HepG2 (cell line): ENCODE results near the gene IMPG2. TPM values are rescaled to one million over a fixed set of nuclear protein-coding genes. Genes with fewer than 3 reads are reported as not detected.

Source experiments
- ATAC-seq: fragments of 200-7000 bp; cut with Tn5 transposase; 3 replicates; pipeline ENCODE4 v1.9.1; 2020; ENCODE audit warnings: mild to moderate bottlenecking, moderate library complexity
- BruUV-seq: library from RNA; stranded (reverse); fragments of 400-500 nt; replicated peaks from 2 replicates; lab custom pipeline; 2021; lab: Mats Ljungman, UMichigan
- CTCF ChIA-PET: fragments of 300-600 bp; formaldehyde crosslinking; extraction: SDS; loops from one replicate; lab custom pipeline; 2021; ENCODE audit warnings: low total read pairs, inconsistent platforms, low intra/inter-chr PET ratio; lab: Yijun Ruan, JAX
- POLR2A ChIA-PET: fragments of 350-600 bp; sonication (Branson Sonifier 250); formaldehyde crosslinking; loops from one replicate; lab custom pipeline; 2020; ENCODE audit warnings: antibody characterized with exemption, inconsistent platforms; lab: Yijun Ruan, JAX
- DNase-seq: peaks from one replicate; pipeline ENCODE4 v3.0.0-alpha.2; 2015; ENCODE audit warnings: low spot score
- FAIRE-seq: peaks from 3 replicates; lab custom pipeline; 2011; peaks lifted over from hg19 to GRCh38; lab: Jason Lieb, UNC
- H2AFZ ChIP-seq: one replicate; pipeline ENCODE4 v1.6.1; 2011; ENCODE audit warnings: low read length, inconsistent platforms
- H3K27ac ChIP-seq: fragments of 300-600 bp; 3 replicates; pipeline ENCODE4 v1.8.0; 2011; ENCODE audit warnings: mixed run types, mild to moderate bottlenecking, mixed read lengths, low read length, inconsistent platforms; ENCODE audit not compliant: insufficient read depth; ENCODE audit errors: extremely low read length
- H3K27me3 ChIP-seq, 2 experiments: fragments of 200-600 bp in 1 of 2; 2 replicates in 1 of 2; 3 replicates in 1 of 2; pipeline versions ENCODE4 v1.6.0 to v1.8.0; 2011; ENCODE audit warnings: low read length in 2 of 2, mild to moderate bottlenecking in 2 of 2, moderate library complexity in 2 of 2, inconsistent platforms in 1 of 2; ENCODE audit not compliant: insufficient read depth in 2 of 2, control insufficient read depth in 1 of 2
- H3K36me3 ChIP-seq, 2 experiments: fragments of 200-600 bp in 1 of 2; replicated peaks in 1 of 2; 2 replicates in 1 of 2; 3 replicates in 1 of 2; pipeline versions ENCODE4 v1.5.1 to v1.8.0; 2011; ENCODE audit warnings: low read length in 2 of 2, inconsistent platforms in 1 of 2; ENCODE audit not compliant: insufficient read depth in 2 of 2, control insufficient read depth in 1 of 2
- H3K4me1 ChIP-seq: 2 replicates; pipeline ENCODE4 v1.5.1; 2012; ENCODE audit warnings: low read length, inconsistent platforms; ENCODE audit not compliant: insufficient read depth
- H3K4me2 ChIP-seq: 2 replicates; pipeline ENCODE4 v1.6.0; 2011; ENCODE audit warnings: low read depth, low read length, inconsistent platforms
- H3K4me3 ChIP-seq, 3 experiments: fragments of 200-600 bp in 1 of 3; sonication (generic), shearing (Covaris generic) in 1 of 3; replicated peaks in 1 of 3; 2 replicates each; pipeline ENCODE4 v1.5.1; 2011 to 2016; ENCODE audit warnings: low read length in 3 of 3, inconsistent platforms in 2 of 3, low read depth in 2 of 3, mild to moderate bottlenecking in 2 of 3, control low read depth in 1 of 3, mixed read lengths in 1 of 3; ENCODE audit not compliant: insufficient read depth in 1 of 3
- H3K79me2 ChIP-seq: one replicate; pipeline ENCODE4 v1.6.1; 2011; ENCODE audit warnings: low read length, inconsistent platforms; ENCODE audit not compliant: insufficient read depth
- H3K9ac ChIP-seq: 2 replicates; pipeline ENCODE4 v1.6.0; 2011; ENCODE audit warnings: mild to moderate bottlenecking, low read depth, low read length, inconsistent platforms; ENCODE audit not compliant: insufficient read depth
- H3K9me3 ChIP-seq: 2 replicates; pipeline ENCODE4 v1.5.1; 2012; ENCODE audit warnings: mild to moderate bottlenecking, low read length
- H4K20me1 ChIP-seq: 2 replicates; pipeline ENCODE4 v1.6.0; 2011; ENCODE audit warnings: inconsistent platforms, mild to moderate bottlenecking, low read length, moderate library complexity; ENCODE audit not compliant: insufficient read depth
- DNMT1 ChIP-seq: sonication (generic); formaldehyde crosslinking; IDR thresholded peaks from 2 replicates; pipeline ENCODE4 v1.5.1; 2020; ENCODE audit warnings: mild to moderate bottlenecking, missing genetic modification reagents
- EED ChIP-seq: sonication (generic); formaldehyde crosslinking; IDR thresholded peaks from 2 replicates; pipeline ENCODE4 v1.5.0; 2020; ENCODE audit warnings: mild to moderate bottlenecking, missing genetic modification reagents
- FLYWCH1 ChIP-seq: sonication (generic); formaldehyde crosslinking; IDR thresholded peaks from 2 replicates; pipeline ENCODE4 v1.8.1; 2023; ENCODE audit warnings: mild to moderate bottlenecking, missing genetic modification reagents
- KDM2A ChIP-seq: sonication (generic); formaldehyde crosslinking; IDR thresholded peaks from 2 replicates; pipeline ENCODE4 v1.4.0; 2020; ENCODE audit warnings: low read depth, missing genetic modification reagents, borderline replicate concordance
- MBNL3 ChIP-seq: fragments of 250-450 bp; sonication (Bioruptor Pico); conservative IDR thresholded peaks from 2 replicates; pipeline ENCODE4 v1.8.0; 2022; ENCODE audit warnings: mild to moderate bottlenecking, inconsistent platforms
- NRL ChIP-seq: sonication (generic); formaldehyde crosslinking; IDR thresholded peaks from 2 replicates; pipeline ENCODE4 v1.5.0; 2020; ENCODE audit warnings: missing genetic modification reagents, mild to moderate bottlenecking, moderate library complexity, borderline replicate concordance
- PREB ChIP-seq: sonication (generic); formaldehyde crosslinking; IDR thresholded peaks from 2 replicates; pipeline ENCODE4 v1.4.0; 2020; ENCODE audit warnings: missing genetic modification reagents
- SALL2 ChIP-seq: sonication (generic); formaldehyde crosslinking; IDR thresholded peaks from 2 replicates; pipeline ENCODE4 v1.8.1; 2023; ENCODE audit warnings: mild to moderate bottlenecking, missing genetic modification reagents, inconsistent platforms
- ZC3H4 ChIP-seq: sonication (generic); formaldehyde crosslinking; IDR thresholded peaks from 2 replicates; pipeline ENCODE4 v1.4.0; 2020; ENCODE audit warnings: missing genetic modification reagents, borderline replicate concordance
- ZNF335 ChIP-seq: sonication (generic); formaldehyde crosslinking; IDR thresholded peaks from 2 replicates; pipeline ENCODE4 v1.4.0; 2020; ENCODE audit warnings: missing genetic modification reagents
- ZNF607 ChIP-seq: sonication (generic); formaldehyde crosslinking; IDR thresholded peaks from 2 replicates; pipeline ENCODE4 v1.5.1; 2020; ENCODE audit warnings: missing genetic modification reagents, mild to moderate bottlenecking, borderline replicate concordance
- ZNF674 ChIP-seq: sonication (generic); formaldehyde crosslinking; IDR thresholded peaks from 2 replicates; pipeline ENCODE4 v1.5.0; 2020; ENCODE audit warnings: low read depth, mild to moderate bottlenecking, missing genetic modification reagents
- WGBS: methylation state at CpG from one replicate; pipeline ENCODE4 v1.1.6; 2017; ENCODE audit warnings: low lambda C conversion rate; 5-methylcytosine and 5-hydroxymethylcytosine counted together
- in situ Hi-C: cut with HindIII; loops from 2 replicates; pipeline ENCODE4 v1.10.0; 2017; ENCODE audit warnings: low pct_unique_long_range_greater_than_20kb; ENCODE audit not compliant: extremely low pct_ligation_motif_present
- intact Hi-C: fragments of 100-400 bp; cut with micrococcal nuclease; formaldehyde crosslinking; loops from one replicate; pipeline ENCODE4 v1.10.0; 2022; ENCODE audit not compliant: unreplicated experiment
- polyA plus RNA-seq, 8 experiments: library from polyadenylated mRNA; depleted of rRNA in 3 of 8; stranded (reverse) in 7 of 8; unstranded in 1 of 8; fragments of >200 nt; fragmentation: Illumina TruSeq in 4 of 8; extraction: Trizol in 4 of 8; gene quantifications; 2 replicates each; pipeline versions ENCODE4 v1.2.1 to v1.2.3, GENCODE V29; 2011 to 2016; ENCODE audit warnings: low read depth in 4 of 8, missing spikeins in 1 of 8, mixed read lengths in 1 of 8; ENCODE audit not compliant: insufficient read depth in 1 of 8
- total RNA-seq, 5 experiments: library from RNA; depleted of rRNA; stranded (reverse); fragments of >200 nt; fragmentation: Illumina TruSeq; extraction: Trizol; gene quantifications; 2 replicates each; pipeline ENCODE4 v1.2.3, GENCODE V29; 2016; ENCODE audit warnings: low read depth in 1 of 5
- TF ChIP-seq, protein P1 (sequence below): sonication (generic); formaldehyde crosslinking; IDR thresholded peaks from 2 replicates; pipeline ENCODE4 v1.4.0; 2020; ENCODE audit warnings: missing genetic modification reagents
- TF ChIP-seq, protein P2 (sequence below): sonication (generic); formaldehyde crosslinking; IDR thresholded peaks from 2 replicates; pipeline ENCODE4 v1.4.0; 2020; ENCODE audit warnings: mild to moderate bottlenecking, missing genetic modification reagents
- TF ChIP-seq, protein P3 (sequence below): sonication (generic); formaldehyde crosslinking; IDR thresholded peaks from 2 replicates; pipeline ENCODE4 v1.5.0; 2020; ENCODE audit warnings: mild to moderate bottlenecking, missing genetic modification reagents, borderline replicate concordance
- TF ChIP-seq, protein P4 (sequence below): fragments of 450-650 bp; IDR thresholded peaks from 2 replicates; pipeline ENCODE4 v1.6.1; 2016

Gene IMPG2
- total and polyA plus RNA-seq, 2 of the 13 experiments (the other 11 are each of a cell fraction or from before 2014, with no cell fraction given), result 0.02 to 0.03 TPM

DNA sequence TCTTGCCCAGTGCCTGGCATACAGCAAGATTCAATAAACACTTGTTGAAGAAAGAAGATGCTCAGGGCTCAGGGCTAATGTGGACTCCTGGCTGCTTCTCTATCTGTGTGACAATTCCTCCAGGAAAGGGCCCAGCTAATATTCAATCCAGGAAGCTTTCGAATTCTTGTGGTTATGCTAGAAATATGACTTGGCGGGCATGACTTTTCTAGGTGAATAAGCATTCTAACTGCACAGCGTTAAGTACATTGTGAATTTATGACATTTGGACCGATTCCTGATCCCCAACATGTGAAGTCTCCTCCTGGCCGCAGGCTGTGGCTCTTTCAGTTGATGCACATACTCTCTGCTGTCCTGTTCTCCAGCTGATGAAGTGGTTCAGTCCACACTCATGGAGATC lies 117.0 kb downstream of the IMPG2 start (continued):
- TF ChIP-seq PREB (CRISPR knock-in tag), result no peak

GRCh38 chr3:101202640-101203039 lies 117.7 kb downstream of the IMPG2 start:
- Histone ChIP-seq H3K4me2 (no peak overlapping the region), H3K4me1 (no peaks in the 10 kb centered on the region), H4K20me1 (no peaks in the 10 kb centered on the region), H3K79me2 (no peaks in the 10 kb centered on the region), H2AFZ (no peak overlapping the region), H3K9ac (no peak overlapping the region), H3K27me3 (no peaks in the 10 kb centered on the region), H3K27ac (no peak overlapping the region), H3K4me3 (no peak overlapping the region), H3K36me3 (no peaks in the 10 kb centered on the region), H3K9me3 (no peaks in the 10 kb centered on the region)
- intact Hi-C loops, result no loop called here
- ChIA-PET POLR2A (no interaction called here), CTCF (no interaction called here)
- WGBS, result 0% methylated on average over 1 of the region's 1 CpG
- no TSS peak for BruUV-seq
- ATAC-seq, result no peak
- no peak for FAIRE-seq
- no peak for DNase-seq
- in situ Hi-C loops, result no loop called here
- no peak for TF ChIP-seq ZNF607 (CRISPR knock-in tag)
- TF ChIP-seq NRL (CRISPR knock-in tag), result no peak
- TF ChIP-seq, protein P1, sequence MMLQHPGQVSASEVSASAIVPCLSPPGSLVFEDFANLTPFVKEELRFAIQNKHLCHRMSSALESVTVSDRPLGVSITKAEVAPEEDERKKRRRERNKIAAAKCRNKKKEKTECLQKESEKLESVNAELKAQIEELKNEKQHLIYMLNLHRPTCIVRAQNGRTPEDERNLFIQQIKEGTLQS (CRISPR knock-in tag), result no peak
- TF ChIP-seq ZC3H4 (CRISPR knock-in tag), result no peak
- TF ChIP-seq EED (CRISPR knock-in tag), result no peak
- no peak for TF ChIP-seq DNMT1 (CRISPR knock-in tag)
- no peak for TF ChIP-seq SALL2
- TF ChIP-seq FLYWCH1, result no peak
- TF ChIP-seq, protein P2, sequence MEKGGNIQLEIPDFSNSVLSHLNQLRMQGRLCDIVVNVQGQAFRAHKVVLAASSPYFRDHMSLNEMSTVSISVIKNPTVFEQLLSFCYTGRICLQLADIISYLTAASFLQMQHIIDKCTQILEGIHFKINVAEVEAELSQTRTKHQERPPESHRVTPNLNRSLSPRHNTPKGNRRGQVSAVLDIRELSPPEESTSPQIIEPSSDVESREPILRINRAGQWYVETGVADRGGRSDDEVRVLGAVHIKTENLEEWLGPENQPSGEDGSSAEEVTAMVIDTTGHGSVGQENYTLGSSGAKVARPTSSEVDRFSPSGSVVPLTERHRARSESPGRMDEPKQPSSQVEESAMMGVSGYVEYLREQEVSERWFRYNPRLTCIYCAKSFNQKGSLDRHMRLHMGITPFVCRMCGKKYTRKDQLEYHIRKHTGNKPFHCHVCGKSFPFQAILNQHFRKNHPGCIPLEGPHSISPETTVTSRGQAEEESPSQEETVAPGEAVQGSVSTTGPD (CRISPR knock-in tag), result no peak
- no peak for TF ChIP-seq ZNF674
- no peak for TF ChIP-seq KDM2A (CRISPR knock-in tag)
- TF ChIP-seq, protein P3, sequence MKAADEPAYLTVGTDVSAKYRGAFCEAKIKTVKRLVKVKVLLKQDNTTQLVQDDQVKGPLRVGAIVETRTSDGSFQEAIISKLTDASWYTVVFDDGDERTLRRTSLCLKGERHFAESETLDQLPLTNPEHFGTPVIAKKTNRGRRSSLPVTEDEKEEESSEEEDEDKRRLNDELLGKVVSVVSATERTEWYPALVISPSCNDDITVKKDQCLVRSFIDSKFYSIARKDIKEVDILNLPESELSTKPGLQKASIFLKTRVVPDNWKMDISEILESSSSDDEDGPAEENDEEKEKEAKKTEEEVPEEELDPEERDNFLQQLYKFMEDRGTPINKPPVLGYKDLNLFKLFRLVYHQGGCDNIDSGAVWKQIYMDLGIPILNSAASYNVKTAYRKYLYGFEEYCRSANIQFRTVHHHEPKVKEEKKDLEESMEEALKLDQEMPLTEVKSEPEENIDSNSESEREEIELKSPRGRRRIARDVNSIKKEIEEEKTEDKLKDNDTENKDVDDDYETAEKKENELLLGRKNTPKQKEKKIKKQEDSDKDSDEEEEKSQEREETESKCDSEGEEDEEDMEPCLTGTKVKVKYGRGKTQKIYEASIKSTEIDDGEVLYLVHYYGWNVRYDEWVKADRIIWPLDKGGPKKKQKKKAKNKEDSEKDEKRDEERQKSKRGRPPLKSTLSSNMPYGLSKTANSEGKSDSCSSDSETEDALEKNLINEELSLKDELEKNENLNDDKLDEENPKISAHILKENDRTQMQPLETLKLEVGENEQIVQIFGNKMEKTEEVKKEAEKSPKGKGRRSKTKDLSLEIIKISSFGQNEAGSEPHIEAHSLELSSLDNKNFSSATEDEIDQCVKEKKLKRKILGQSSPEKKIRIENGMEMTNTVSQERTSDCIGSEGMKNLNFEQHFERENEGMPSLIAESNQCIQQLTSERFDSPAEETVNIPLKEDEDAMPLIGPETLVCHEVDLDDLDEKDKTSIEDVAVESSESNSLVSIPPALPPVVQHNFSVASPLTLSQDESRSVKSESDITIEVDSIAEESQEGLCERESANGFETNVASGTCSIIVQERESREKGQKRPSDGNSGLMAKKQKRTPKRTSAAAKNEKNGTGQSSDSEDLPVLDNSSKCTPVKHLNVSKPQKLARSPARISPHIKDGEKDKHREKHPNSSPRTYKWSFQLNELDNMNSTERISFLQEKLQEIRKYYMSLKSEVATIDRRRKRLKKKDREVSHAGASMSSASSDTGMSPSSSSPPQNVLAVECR (CRISPR knock-in tag), result no peak
- no peak for TF ChIP-seq MBNL3 (CRISPR knock-in tag)
- no peak for TF ChIP-seq ZNF335 (CRISPR knock-in tag)
- TF ChIP-seq, protein P4, sequence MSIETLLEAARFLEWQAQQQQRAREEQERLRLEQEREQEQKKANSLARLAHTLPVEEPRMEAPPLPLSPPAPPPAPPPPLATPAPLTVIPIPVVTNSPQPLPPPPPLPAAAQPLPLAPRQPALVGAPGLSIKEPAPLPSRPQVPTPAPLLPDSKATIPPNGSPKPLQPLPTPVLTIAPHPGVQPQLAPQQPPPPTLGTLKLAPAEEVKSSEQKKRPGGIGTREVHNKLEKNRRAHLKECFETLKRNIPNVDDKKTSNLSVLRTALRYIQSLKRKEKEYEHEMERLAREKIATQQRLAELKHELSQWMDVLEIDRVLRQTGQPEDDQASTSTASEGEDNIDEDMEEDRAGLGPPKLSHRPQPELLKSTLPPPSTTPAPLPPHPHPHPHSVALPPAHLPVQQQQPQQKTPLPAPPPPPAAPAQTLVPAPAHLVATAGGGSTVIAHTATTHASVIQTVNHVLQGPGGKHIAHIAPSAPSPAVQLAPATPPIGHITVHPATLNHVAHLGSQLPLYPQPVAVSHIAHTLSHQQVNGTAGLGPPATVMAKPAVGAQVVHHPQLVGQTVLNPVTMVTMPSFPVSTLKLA, result no peak
